Glutamatergic neuron (in vitro differentiated cells): ENCODE results near the gene SIL1. TPM values are rescaled to one million over a fixed set of nuclear protein-coding genes. Genes with fewer than 3 reads are reported as not detected.
A peak's percentile ranks its signal among the peaks of the same experiment; 100 is the strongest.
"Not testable (repeated sequence)": the region's sequence is repeated elsewhere in the genome, so short reads cannot be mapped to it uniquely, and the experiment has no call there.

ENCODE experiments used
- DNase-seq: peaks from one replicate; pipeline ENCODE4 v3.0.0; 2022
- H3K27ac Mint-ChIP-seq: one replicate; pipeline ENCODE4 v1.8.0; 2020; ENCODE audit warnings: mild to moderate bottlenecking, mixed read lengths, inconsistent platforms; ENCODE audit not compliant: unreplicated experiment
- H3K27me3 Mint-ChIP-seq: one replicate; pipeline ENCODE4 v1.8.0; 2020; ENCODE audit warnings: mild to moderate bottlenecking, moderate library complexity, mixed read lengths, inconsistent platforms; ENCODE audit not compliant: unreplicated experiment
- H3K36me3 Mint-ChIP-seq: one replicate; pipeline ENCODE4 v1.8.0; 2020; ENCODE audit warnings: mild to moderate bottlenecking, mixed read lengths, inconsistent platforms; ENCODE audit not compliant: unreplicated experiment
- H3K4me1 Mint-ChIP-seq: one replicate; pipeline ENCODE4 v1.8.0; 2020; ENCODE audit warnings: mild to moderate bottlenecking, low read depth, mixed read lengths, inconsistent platforms; ENCODE audit not compliant: unreplicated experiment
- H3K4me3 Mint-ChIP-seq: one replicate; pipeline ENCODE4 v1.8.0; 2020; ENCODE audit warnings: mild to moderate bottlenecking, mixed read lengths, inconsistent platforms; ENCODE audit not compliant: unreplicated experiment
- H3K9me3 Mint-ChIP-seq: one replicate; pipeline ENCODE4 v1.8.0; 2020; ENCODE audit warnings: mild to moderate bottlenecking, moderate library complexity, mixed read lengths, inconsistent platforms; ENCODE audit not compliant: unreplicated experiment
- CTCF ChIP-seq: fragments of 200-600 bp; sonication (generic); IDR thresholded peaks from one replicate; pipeline ENCODE4 v1.5.0; 2021; ENCODE audit not compliant: partially characterized antibody, unreplicated experiment
- total RNA-seq: library from RNA; stranded (reverse); fragmentation: NEBNext Ultra II Directional; extraction: Animal tissue kit (Norgen Biotek cat#: 25700); gene quantifications from one replicate; pipeline ENCODE4 v1.2.1, GENCODE V29; 2021; ENCODE audit not compliant: unreplicated experiment

SIL1 gene
- total RNA-seq, 1 donor from 2014 or later, result 15.9 TPM

- Mint-ChIP-seq H3K9me3 (peaks cover 5% of the 10 kb centered on the region), H3K4me3 (no peak overlapping the region), H3K27ac (no peak overlapping the region), H3K27me3 (peaks cover 2% of the 10 kb centered on the region), H3K4me1 (peaks cover 12% of the 10 kb centered on the region), H3K36me3 (no peaks in the 10 kb centered on the region)
- no peak for TF ChIP-seq CTCF
- DNase-seq, result no peak
Observed at GRCh38 chr5:139014726-139015125, 183.4 kb downstream of the SIL1 start.

GRCh38 chr5:139012176-139012575 lies 186.0 kb downstream of the SIL1 start:
- Mint-ChIP-seq H3K27me3 (peaks cover 2% of the 10 kb centered on the region), H3K9me3 (peaks cover 5% of the 10 kb centered on the region), H3K27ac (peak overlapping the region; percentile 59), H3K36me3 (no peaks in the 10 kb centered on the region), H3K4me1 (peaks cover 12% of the 10 kb centered on the region), H3K4me3 (peak overlapping the region; percentile 34)
- DNase-seq, result no peak
- TF ChIP-seq CTCF, result no peak

GRCh38 chr5:139011156-139011555 lies 187.0 kb downstream of the SIL1 start:
- H3K4me3 Mint-ChIP-seq, result peak overlapping the region; percentile 82
- H3K4me1 Mint-ChIP-seq, result peaks cover 12% of the 10 kb centered on the region
- H3K9me3 Mint-ChIP-seq, H3K36me3 Mint-ChIP-seq, DNase-seq, H3K27me3 Mint-ChIP-seq: not testable (repeated sequence)
- peak overlapping the region; percentile 83 for H3K27ac Mint-ChIP-seq

- Mint-ChIP-seq H3K9me3 (no peaks in the 10 kb centered on the region), H3K36me3 (peaks cover 6% of the 10 kb centered on the region), H3K27ac (no peak overlapping the region), H3K4me3 (no peak overlapping the region), H3K27me3 (no peaks in the 10 kb centered on the region), H3K4me1 (no peaks in the 10 kb centered on the region)
- TF ChIP-seq CTCF, result no peak
- no peak for DNase-seq
Observed at GRCh38 chr5:139004374-139005307, 193.5 kb downstream of the SIL1 start.

GRCh38 chr5:138999674-139000073 lies 198.5 kb downstream of the SIL1 start:
- H3K9me3 Mint-ChIP-seq, result peaks cover 2% of the 10 kb centered on the region
- no peak for DNase-seq
- H3K36me3 Mint-ChIP-seq, result peaks cover 10% of the 10 kb centered on the region
- no peak overlapping the region for H3K4me3 Mint-ChIP-seq
- H3K4me1 Mint-ChIP-seq, result no peaks in the 10 kb centered on the region
- no peaks in the 10 kb centered on the region for H3K27me3 Mint-ChIP-seq
- H3K27ac Mint-ChIP-seq, result no peak overlapping the region
- no peak for TF ChIP-seq CTCF
